HepG2 (cell line): ENCODE data around the gene ZNF33A. TPM values are rescaled to one million over a fixed set of nuclear protein-coding genes. Genes with fewer than 3 reads are reported as not detected.

Experiments
- ATF2 ChIP-seq: sonication (generic); formaldehyde crosslinking; IDR thresholded peaks from 2 replicates; pipeline ENCODE4 v1.4.0; 2020; ENCODE audit warnings: missing genetic modification reagents
- CC2D1A ChIP-seq: sonication (generic); formaldehyde crosslinking; IDR thresholded peaks from 2 replicates; pipeline ENCODE4 v1.8.1; 2023; ENCODE audit warnings: mild to moderate bottlenecking, missing genetic modification reagents
- DPF2 ChIP-seq: sonication (generic); formaldehyde crosslinking; IDR thresholded peaks from 2 replicates; pipeline ENCODE4 v1.4.0; 2020; ENCODE audit warnings: mild to moderate bottlenecking, low read depth, missing genetic modification reagents, borderline replicate concordance
- E2F1 ChIP-seq: sonication (generic); formaldehyde crosslinking; IDR thresholded peaks from 2 replicates; pipeline ENCODE4 v1.5.0; 2020; ENCODE audit warnings: missing genetic modification reagents
- HDAC6 ChIP-seq: fragments of 200-600 bp; sonication (generic); IDR thresholded peaks from 2 replicates; pipeline ENCODE4 v1.7.0; 2017; ENCODE audit warnings: mild to moderate bottlenecking, antibody characterized with exemption, low read length, low read depth
- KLF13 ChIP-seq: sonication (generic); formaldehyde crosslinking; IDR thresholded peaks from 2 replicates; pipeline ENCODE4 v1.4.0; 2020; ENCODE audit warnings: mild to moderate bottlenecking, missing genetic modification reagents
- PCBP1 ChIP-seq: fragments of 200-400 bp; formaldehyde crosslinking; IDR thresholded peaks from 2 replicates; pipeline ENCODE4 v1.6.1; 2017; ENCODE audit warnings: mild to moderate bottlenecking, low read depth, low read length, borderline replicate concordance
- SATB2 ChIP-seq: sonication (generic); formaldehyde crosslinking; IDR thresholded peaks from 2 replicates; pipeline ENCODE4 v1.5.0; 2020; ENCODE audit warnings: missing genetic modification reagents
- SOX13 ChIP-seq, 3 experiments: fragments of 450-650 bp in 1 of 3; sonication (generic) in 1 of 3; formaldehyde crosslinking in 1 of 3; IDR thresholded peaks in 2 of 3; conservative IDR thresholded peaks in 1 of 3; 2 replicates each; pipeline versions ENCODE4 v1.5.0 to v1.6.1; 2016 to 2020; ENCODE audit warnings: antibody characterized with exemption in 1 of 3, mild to moderate bottlenecking in 1 of 3, missing compliant biosample characterization in 1 of 3, missing genetic modification reagents in 1 of 3, moderate library complexity in 1 of 3
- SRF ChIP-seq: IDR thresholded peaks from 2 replicates; pipeline ENCODE4 v1.6.1; 2011; ENCODE audit warnings: mild to moderate bottlenecking, low read depth, low read length, moderate library complexity
- SSRP1 ChIP-seq: IDR thresholded peaks from 2 replicates; pipeline ENCODE4 v1.6.1; 2016; ENCODE audit warnings: control low read depth
- ZNF549 ChIP-seq: sonication (generic); formaldehyde crosslinking; IDR thresholded peaks from 2 replicates; pipeline ENCODE4 v1.5.0; 2020; ENCODE audit warnings: missing genetic modification reagents
- ZNF556 ChIP-seq: sonication (generic); formaldehyde crosslinking; IDR thresholded peaks from 2 replicates; pipeline ENCODE4 v1.4.0; 2020; ENCODE audit warnings: mild to moderate bottlenecking, missing genetic modification reagents, borderline replicate concordance
- ZNF646 ChIP-seq: sonication (generic); formaldehyde crosslinking; IDR thresholded peaks from 2 replicates; pipeline ENCODE4 v1.9.0; 2021; ENCODE audit warnings: mild to moderate bottlenecking, missing genetic modification reagents
- ZNF687 ChIP-seq: sonication (generic); formaldehyde crosslinking; IDR thresholded peaks from 2 replicates; pipeline ENCODE4 v1.5.1; 2020; ENCODE audit warnings: mild to moderate bottlenecking, missing genetic modification reagents, moderate library complexity
- polyA plus RNA-seq, 8 experiments: library from polyadenylated mRNA; depleted of rRNA in 3 of 8; stranded (reverse) in 7 of 8; unstranded in 1 of 8; fragments of >200 nt; fragmentation: Illumina TruSeq in 4 of 8; extraction: Trizol in 4 of 8; gene quantifications; 2 replicates each; pipeline versions ENCODE4 v1.2.1 to v1.2.3, GENCODE V29; 2011 to 2016; ENCODE audit warnings: low read depth in 4 of 8, missing spikeins in 1 of 8, mixed read lengths in 1 of 8; ENCODE audit not compliant: insufficient read depth in 1 of 8
- total RNA-seq, 5 experiments: library from RNA; depleted of rRNA; stranded (reverse); fragments of >200 nt; fragmentation: Illumina TruSeq; extraction: Trizol; gene quantifications; 2 replicates each; pipeline ENCODE4 v1.2.3, GENCODE V29; 2016; ENCODE audit warnings: low read depth in 1 of 5

ZNF33A gene
- total and polyA plus RNA-seq, 2 of the 13 experiments (the other 11 are each of a cell fraction or from before 2014, with no cell fraction given) = 13.1 to 22.5 TPM

GRCh38 chr10:38010119-38010903, at the start of gene ZNF33A (continued):
- TF ChIP-seq ZNF687 (CRISPR knock-in tag) (no peak), E2F1 (CRISPR knock-in tag) (no peak; the same call in 1 of the 2 replicates), SOX13 (IDR thresholded peaks at IDR 0.05) (peak; percentile 32; the same call in 1 of the 2 replicates), SOX13 (CRISPR knock-in tag; conservative IDR thresholded peaks at IDR 0.05 in 1 of 2, IDR thresholded peaks at IDR 0.05 in 1 of 2) (0 out of 4 replicates have a peak, but pooled peaks of 1 of the 2 experiments have one; percentile 4), ZNF549 (CRISPR knock-in tag) (no peak), CC2D1A (CRISPR knock-in tag) (no peak), SSRP1 (no peak), HDAC6 (no peak), ZNF646 (CRISPR knock-in tag) (no peak), DPF2 (CRISPR knock-in tag) (no peak), ZNF556 (CRISPR knock-in tag) (no peak), KLF13 (CRISPR knock-in tag) (no peak), SATB2 (CRISPR knock-in tag) (no peak), PCBP1 (peak; percentile 78; the same call in 1 of the 2 replicates), ATF2 (CRISPR knock-in tag) (peak; percentile 73), SRF (no peak)
